ENCODE results near the gene ZNF414. TPM values are rescaled to one million over a fixed set of nuclear protein-coding genes. Genes with fewer than 3 reads are reported as not detected.

The ZNF414 gene
- total RNA-seq, 1 experiment from 2014 or later: 4.6 TPM

DNA sequence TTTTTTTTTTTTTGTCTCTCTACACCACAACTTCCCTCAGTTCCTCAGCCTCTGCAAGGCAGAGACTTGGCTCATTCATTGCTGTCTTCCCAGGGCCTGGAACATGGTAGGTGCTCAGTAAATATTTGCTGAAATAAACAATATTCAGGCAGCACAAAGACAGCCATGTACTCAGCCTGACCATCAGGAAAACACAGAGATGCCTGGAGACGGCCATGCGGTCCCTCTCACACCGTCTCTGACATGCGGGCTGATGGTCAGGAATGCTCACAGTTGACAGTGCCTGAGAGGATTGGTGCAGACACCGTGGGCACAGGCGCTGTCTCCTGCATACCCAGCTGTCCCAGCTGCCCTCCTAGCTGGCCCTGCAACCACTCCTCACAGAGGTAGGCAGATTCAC lies 12.5 kb downstream of the ZNF414 start:
- Histone ChIP-seq H3F3A (ENCODE audit: low read length, unreplicated experiment) (no peaks in the 10 kb centered on the region), H3K4me3 (ENCODE audit: low read length) (no peak overlapping the region), H3K79me2 (ENCODE audit: low read length) (no peaks in the 10 kb centered on the region), H2AFZ (ENCODE audit: low read length) (no peak overlapping the region), H3K9me3 (ENCODE audit: low read length) (no peaks in the 10 kb centered on the region), H3K27me3 (ENCODE audit: low read length) (no peaks in the 10 kb centered on the region), H3K27ac (ENCODE audit: low read length) (no peak overlapping the region), H3K4me1 (ENCODE audit: insufficient read depth, low read length) (no peaks in the 10 kb centered on the region), H4K20me1 (ENCODE audit: low read length) (no peaks in the 10 kb centered on the region), H3K9ac (ENCODE audit: low read length) (no peak overlapping the region), H3K4me2 (ENCODE audit: low read length) (no peak overlapping the region), H3K9me2 (replicated peaks; ENCODE audit: low read length) (no peaks in the 10 kb centered on the region), H3K36me3 (ENCODE audit: low read depth, low read length) (no peaks in the 10 kb centered on the region)
- ChIA-PET POLR2A (ENCODE audit: unreplicated experiment) (no interaction called here), CTCF (no interaction called here)
- DNase-seq (no peak), ATAC-seq (no peak)
- intact Hi-C loops (cut with micrococcal nuclease): no loop called here
- BruUV-seq (replicated peaks): no TSS peak
- TF ChIP-seq CTCF (conservative IDR thresholded peaks at IDR 0.05; ENCODE audit: low read depth, low read length) (no peak), EZH2 (IDR thresholded peaks at IDR 0.05; ENCODE audit: low read length, unreplicated experiment) (no peak), EZH2phosphoT487 (IDR thresholded peaks at IDR 0.05; ENCODE audit: borderline replicate concordance, low read length) (no peak)

- BruUV-seq (replicated peaks): no TSS peak
- no peak for DNase-seq
- no peaks in the 10 kb centered on the region for H3F3A ChIP-seq (ENCODE audit: low read length, unreplicated experiment)
- H3K9me2 ChIP-seq (replicated peaks; ENCODE audit: low read length): no peaks in the 10 kb centered on the region
- no peaks in the 10 kb centered on the region for H3K4me1 ChIP-seq (ENCODE audit: insufficient read depth, low read length)
- ATAC-seq: no peak
- no peak overlapping the region for H2AFZ ChIP-seq (ENCODE audit: low read length)
- no peak overlapping the region for H3K27ac ChIP-seq (ENCODE audit: low read length)
- no peaks in the 10 kb centered on the region for H3K36me3 ChIP-seq (ENCODE audit: low read depth, low read length)
- CTCF ChIA-PET: no interaction called here
- no peaks in the 10 kb centered on the region for H4K20me1 ChIP-seq (ENCODE audit: low read length)
- H3K4me3 ChIP-seq (ENCODE audit: low read length): no peak overlapping the region
- H3K4me2 ChIP-seq (ENCODE audit: low read length): no peak overlapping the region
- POLR2A ChIA-PET (ENCODE audit: unreplicated experiment): no interaction called here
- no peaks in the 10 kb centered on the region for H3K27me3 ChIP-seq (ENCODE audit: low read length)
- intact Hi-C loops (cut with micrococcal nuclease): no loop called here
- no peaks in the 10 kb centered on the region for H3K79me2 ChIP-seq (ENCODE audit: low read length)
- H3K9ac ChIP-seq (ENCODE audit: low read length): no peak overlapping the region
- no peaks in the 10 kb centered on the region for H3K9me3 ChIP-seq (ENCODE audit: low read length)
- TF ChIP-seq EZH2phosphoT487 (IDR thresholded peaks at IDR 0.05; ENCODE audit: borderline replicate concordance, low read length): no peak
- TF ChIP-seq EZH2 (IDR thresholded peaks at IDR 0.05; ENCODE audit: low read length, unreplicated experiment): no peak
- TF ChIP-seq CTCF (conservative IDR thresholded peaks at IDR 0.05; ENCODE audit: low read depth, low read length): no peak
Observed at GRCh38 chr19:8500158-8500557, 13.8 kb downstream of the ZNF414 start.

DNA sequence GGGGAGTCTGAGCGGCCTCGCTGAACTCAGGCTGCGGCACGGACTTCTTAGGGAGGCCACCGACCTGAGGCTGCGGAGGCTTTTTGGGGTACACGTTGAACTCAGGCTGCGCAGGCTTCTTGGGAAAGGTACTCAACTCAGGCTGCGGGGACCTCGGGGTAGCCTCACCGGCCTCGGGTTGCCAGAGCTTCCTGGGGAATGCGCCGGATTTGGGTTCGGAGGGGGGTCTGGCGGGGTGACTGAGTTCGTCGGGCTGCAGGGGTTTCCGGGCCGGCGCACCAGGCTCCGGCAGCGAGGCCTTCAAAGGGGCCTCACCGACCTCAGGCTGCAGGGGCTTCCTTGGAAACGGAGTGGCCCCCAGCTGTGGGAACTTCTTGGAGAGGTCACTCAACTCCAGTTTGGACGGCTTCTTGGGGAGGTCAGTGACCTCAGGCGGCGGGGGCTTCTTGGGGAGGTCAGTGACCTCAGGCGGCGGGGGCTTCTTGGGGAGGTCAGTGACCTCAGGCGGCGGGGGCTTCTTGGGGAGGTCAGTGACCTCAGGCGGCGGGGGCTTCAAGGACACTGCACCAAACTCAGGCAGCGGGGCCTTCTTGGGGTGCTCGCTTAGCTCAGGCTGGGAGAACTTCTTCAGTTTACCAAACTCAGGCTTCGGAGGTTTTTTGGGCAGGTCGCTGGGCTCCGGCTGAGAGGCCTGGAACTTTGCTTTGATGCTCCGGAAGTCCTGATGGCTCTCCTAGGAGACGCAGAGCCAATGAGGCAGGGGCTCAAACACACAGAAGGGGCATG lies 14.7 kb downstream of the ZNF414 start:
- H3K27me3 ChIP-seq (ENCODE audit: low read length): no peaks in the 10 kb centered on the region
- H2AFZ ChIP-seq (ENCODE audit: low read length): no peak overlapping the region
- H3K4me3 ChIP-seq (ENCODE audit: low read length): no peak overlapping the region
- DNase-seq (no peak), ATAC-seq (no peak)
- ChIA-PET CTCF (no interaction called here), POLR2A (ENCODE audit: unreplicated experiment) (interaction anchor here (0.6 kb wide), 1 partner anchor 106 kb away, joined by 4 read pairs; no protein-coding TSS in a partner anchor)
- BruUV-seq (replicated peaks): no TSS peak
- no peaks in the 10 kb centered on the region for H3K4me1 ChIP-seq (ENCODE audit: insufficient read depth, low read length)
- no peaks in the 10 kb centered on the region for H3K9me2 ChIP-seq (replicated peaks; ENCODE audit: low read length)
- no peak for TF ChIP-seq EZH2phosphoT487 (IDR thresholded peaks at IDR 0.05; ENCODE audit: borderline replicate concordance, low read length)
- TF ChIP-seq CTCF (conservative IDR thresholded peaks at IDR 0.05; ENCODE audit: low read depth, low read length): no peak
- no peak for TF ChIP-seq EZH2 (IDR thresholded peaks at IDR 0.05; ENCODE audit: low read length, unreplicated experiment)
- no peaks in the 10 kb centered on the region for H3K79me2 ChIP-seq (ENCODE audit: low read length)
- H3K27ac ChIP-seq (ENCODE audit: low read length): no peak overlapping the region
- H4K20me1 ChIP-seq (ENCODE audit: low read length): no peaks in the 10 kb centered on the region
- no peak overlapping the region for H3K9ac ChIP-seq (ENCODE audit: low read length)
- H3K4me2 ChIP-seq (ENCODE audit: low read length): no peak overlapping the region
- no peaks in the 10 kb centered on the region for H3K36me3 ChIP-seq (ENCODE audit: low read depth, low read length)
- H3K9me3 ChIP-seq (ENCODE audit: low read length): no peaks in the 10 kb centered on the region
- intact Hi-C loops (cut with micrococcal nuclease): no loop called here
- H3F3A ChIP-seq (ENCODE audit: low read length, unreplicated experiment): no peaks in the 10 kb centered on the region
